HG03135 (cell line): ENCODE results near the gene TMOD1.
"Not testable (repeated sequence)": the region's sequence is repeated elsewhere in the genome, so short reads cannot be mapped to it uniquely, and the experiment has no call there.

Source experiments
- ATAC-seq: cut with Tn5 transposase; IDR thresholded peaks from one replicate; pipeline ENCODE4 v1.9.1; 2021; ENCODE audit warnings: mild to moderate bottlenecking, moderate library complexity; ENCODE audit not compliant: unreplicated experiment

TMOD1 gene

DNA sequence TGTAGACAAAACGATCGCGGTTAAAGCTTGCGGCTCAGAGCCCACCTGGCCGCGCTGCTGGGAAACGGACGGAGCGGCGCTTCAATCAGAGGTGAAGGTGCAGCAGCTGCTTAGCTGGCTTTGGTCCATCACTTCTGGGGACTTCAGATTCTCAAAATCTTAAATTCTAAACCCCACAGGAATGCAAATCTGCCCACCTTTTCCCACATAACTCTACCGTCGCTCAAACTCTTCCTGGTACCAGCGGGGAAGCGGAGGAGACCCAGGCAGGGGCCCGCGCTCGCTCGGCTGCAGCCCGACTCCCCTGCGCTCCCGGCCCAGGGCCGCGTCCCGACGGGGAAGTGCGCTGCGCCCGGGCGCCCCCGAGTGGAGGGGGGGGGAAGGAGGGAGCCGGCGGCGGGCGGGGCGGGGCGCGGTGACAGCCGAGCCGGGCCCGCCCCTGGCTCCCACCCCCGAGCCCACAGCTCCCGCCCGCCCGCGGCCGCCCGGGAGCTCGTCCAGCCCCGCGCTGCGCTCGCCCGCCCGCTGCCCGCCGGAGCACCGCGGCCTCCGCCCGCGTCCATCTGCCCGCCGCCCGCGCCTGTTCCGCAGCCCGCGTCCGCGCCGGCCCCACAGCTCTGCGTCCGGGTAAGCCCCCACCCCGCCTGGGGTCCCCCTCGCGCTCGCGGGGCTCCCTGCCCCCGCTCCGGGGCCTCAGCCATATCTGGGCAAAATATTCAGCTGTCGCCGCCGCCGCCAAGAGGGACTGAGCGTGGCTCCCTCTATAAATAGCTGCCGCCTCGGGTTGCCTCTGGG lies at the start of gene TMOD1:
TMOD1 (plus strand) TSS at position 490 of the 795 bp plus-strand sequence. CDS start 22,523 bp downstream, outside the sequence.
- peak; percentile 48 for ATAC-seq

DNA sequence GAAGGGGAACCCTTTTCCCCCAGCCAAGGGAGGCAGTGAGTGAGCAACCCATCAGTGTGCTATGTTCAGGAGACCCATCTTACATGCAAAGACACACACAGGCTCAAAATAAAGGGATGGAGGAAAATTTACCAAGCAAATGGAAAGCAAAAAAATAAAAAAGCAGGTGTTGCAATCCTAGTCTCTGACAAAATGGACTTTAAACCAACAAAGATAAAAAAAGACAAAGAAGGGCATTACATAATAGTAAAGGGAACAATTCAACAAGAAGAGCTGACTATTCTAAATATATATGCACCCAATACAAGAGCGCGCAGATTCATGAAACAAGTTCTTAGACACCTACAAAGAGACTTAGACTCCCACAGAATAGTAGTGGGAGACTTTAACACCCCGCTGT lies 47.9 kb upstream of the TMOD1 start:
- not testable (repeated sequence) for ATAC-seq

GRCh38 chr9:97456841-97457240 lies 44.6 kb upstream of the TMOD1 start:
- not testable (repeated sequence) for ATAC-seq

DNA sequence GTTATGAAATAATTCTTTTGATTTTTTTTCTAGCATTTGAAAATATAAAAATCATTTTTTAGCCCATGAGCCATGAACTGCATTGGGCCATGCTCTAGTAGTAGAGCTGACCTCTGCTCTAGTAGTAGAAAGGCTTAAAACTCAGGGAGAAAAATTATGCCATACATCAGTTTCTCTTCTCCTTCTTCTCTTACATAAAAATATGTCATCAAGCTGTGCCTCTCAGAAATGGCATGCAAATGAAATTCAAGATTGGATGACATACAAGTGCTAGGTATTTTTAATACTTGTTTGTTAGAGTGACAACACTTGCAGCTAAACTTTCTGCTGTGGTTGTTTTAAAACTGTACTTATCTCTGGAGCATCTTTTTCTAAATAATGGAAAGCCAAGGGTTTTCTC lies 42.1 kb upstream of the TMOD1 start:
- no peak for ATAC-seq

GRCh38 chr9:97462159-97462558 lies 39.3 kb upstream of the TMOD1 start:
- no peak for ATAC-seq

DNA sequence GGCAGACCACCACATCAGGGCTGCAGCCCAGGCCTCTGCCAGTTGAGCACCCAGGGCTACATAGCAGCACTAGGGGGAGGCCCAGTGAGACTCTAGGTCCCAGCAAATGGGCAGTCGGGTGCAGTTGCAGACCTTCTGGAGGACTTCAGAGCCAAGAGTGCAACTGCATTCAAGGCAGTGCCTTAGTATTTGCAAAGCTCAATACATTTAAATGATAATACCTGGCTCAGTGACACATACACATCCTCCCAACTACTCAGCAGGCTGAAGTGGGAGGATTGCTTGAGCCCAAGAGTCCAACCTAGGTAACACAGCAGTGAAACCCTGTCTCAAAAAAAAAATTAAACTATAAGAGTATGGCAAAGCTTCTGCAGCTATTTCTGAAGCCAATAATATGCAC lies 38.6 kb upstream of the TMOD1 start:
- no peak for ATAC-seq

DNA sequence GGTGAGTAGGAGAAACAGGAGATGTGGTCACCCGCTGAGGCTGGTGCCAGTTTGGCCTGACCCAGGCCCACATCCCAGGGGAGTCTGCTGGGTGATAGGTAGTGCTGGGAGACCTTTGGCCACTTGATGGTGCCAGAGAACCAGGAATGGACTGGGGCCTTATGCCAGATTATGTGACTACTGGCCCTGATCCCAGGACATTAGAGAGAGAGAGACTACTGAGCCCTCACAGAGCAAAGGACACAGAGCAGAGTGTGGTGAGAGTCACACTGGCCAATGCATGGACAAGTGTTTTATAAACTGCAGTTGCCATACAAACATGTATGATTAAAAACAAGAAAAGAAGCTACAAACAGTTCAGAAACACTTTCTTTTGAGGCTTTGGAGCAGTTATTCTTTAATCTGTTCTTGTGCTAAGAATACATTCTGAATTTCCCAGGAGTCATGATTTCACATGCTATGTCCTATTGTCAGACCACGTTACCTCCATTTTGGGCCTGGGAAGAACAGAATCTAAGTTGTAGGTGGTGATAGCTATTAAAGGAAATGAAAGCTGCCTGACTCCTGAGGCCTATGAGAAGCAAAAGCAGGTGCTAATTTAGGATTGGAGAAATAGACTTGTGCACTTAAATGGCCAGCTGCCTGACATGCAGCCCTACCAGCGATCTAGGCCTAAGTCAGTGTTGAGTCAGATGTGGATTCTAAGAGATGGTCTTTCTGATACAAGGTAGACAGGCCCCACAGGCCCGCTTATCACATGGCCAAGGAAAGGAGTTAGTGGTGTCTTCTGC lies 32.6 kb upstream of the TMOD1 start:
- peak; percentile 76 for ATAC-seq

GRCh38 chr9:97470076-97470475 lies 31.4 kb upstream of the TMOD1 start:
- no peak for ATAC-seq

GRCh38 chr9:97473717-97474116 lies 27.7 kb upstream of the TMOD1 start:
- no peak for ATAC-seq

GRCh38 chr9:97474372-97474925 lies 27.0 kb upstream of the TMOD1 start:
- no peak for ATAC-seq

GRCh38 chr9:97475059-97475458 lies 26.4 kb upstream of the TMOD1 start:
- ATAC-seq, result no peak

- no peak for ATAC-seq
Observed at GRCh38 chr9:97478301-97478981, 23.0 kb upstream of the TMOD1 start.

- ATAC-seq, result no peak
Observed at GRCh38 chr9:97479496-97480159, 21.8 kb upstream of the TMOD1 start.

- ATAC-seq, result no peak
Observed at GRCh38 chr9:97480174-97480573, 21.3 kb upstream of the TMOD1 start.

- ATAC-seq, result no peak
Observed at GRCh38 chr9:97480749-97481148, 20.7 kb upstream of the TMOD1 start.

- no peak for ATAC-seq
Observed at GRCh38 chr9:97484134-97484533, 17.3 kb upstream of the TMOD1 start.

GRCh38 chr9:97487107-97487506 lies 14.4 kb upstream of the TMOD1 start:
- no peak for ATAC-seq

DNA sequence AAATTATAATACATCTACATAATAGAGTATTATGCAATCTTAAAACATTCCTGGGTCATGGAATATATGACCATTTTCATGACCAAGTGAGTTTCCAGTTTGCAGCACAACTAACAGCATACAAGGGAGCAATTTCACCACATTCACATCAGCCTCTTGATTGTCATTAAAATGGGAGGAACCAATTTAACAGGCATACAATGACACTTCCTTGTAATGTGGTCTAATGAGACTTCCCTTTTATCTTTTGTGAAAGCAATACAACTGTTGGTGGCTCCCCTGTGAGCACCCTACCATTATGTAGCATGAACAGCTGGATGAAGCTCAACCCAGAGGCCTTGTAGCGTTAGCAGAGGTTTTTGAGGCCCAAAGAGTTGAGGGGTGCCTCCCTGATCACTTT lies 13.6 kb upstream of the TMOD1 start:
- no peak for ATAC-seq

DNA sequence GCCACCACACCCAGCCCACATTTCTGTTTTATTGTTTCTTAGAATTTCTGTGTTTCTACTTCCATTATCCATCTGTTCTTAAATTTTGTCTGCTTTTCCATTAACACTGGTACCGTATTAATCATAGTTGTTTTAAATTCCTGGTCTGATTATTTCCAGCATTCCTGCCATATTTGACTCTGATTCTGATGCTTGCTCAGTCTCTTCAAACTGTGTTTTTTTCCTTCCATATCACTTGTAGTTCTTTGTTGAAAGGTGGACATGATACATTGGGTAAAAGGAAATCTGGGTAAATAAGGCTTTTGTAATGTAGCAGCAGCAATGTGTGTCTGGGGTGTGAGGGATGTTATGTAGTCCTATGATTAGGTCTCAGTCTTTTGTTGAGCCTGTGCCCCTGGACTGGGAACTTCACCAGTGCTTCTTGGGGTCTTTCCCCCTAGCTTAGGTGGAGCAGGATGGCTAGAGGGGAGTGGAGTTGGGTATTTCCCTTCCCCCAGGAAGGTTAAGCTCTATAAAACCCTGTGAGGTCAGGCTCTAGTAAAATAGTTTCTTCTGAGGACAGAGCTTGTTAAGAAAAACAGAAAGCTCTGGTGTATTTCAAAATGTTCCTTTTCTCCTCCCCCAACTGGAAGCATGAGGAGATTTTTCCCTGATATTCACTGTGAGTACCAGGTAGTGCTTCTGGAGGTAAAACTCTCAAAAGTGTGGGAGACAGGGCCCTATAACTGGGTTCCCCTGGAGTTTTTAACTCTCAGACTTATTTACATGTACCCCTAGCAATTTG lies 10.1 kb upstream of the TMOD1 start:
- no peak for ATAC-seq
